IMR-90 (cell line): ENCODE data around the gene KDM1B. TPM values are rescaled to one million over a fixed set of nuclear protein-coding genes. Genes with fewer than 3 reads are reported as not detected.

ENCODE experiments used
- ATAC-seq: fragments of 200-7000 bp; cut with Tn5 transposase; 2 replicates; pipeline ENCODE4 v1.9.1; 2020; ENCODE audit warnings: low read depth, mild to moderate bottlenecking, moderate library complexity
- BruUV-seq: library from RNA; stranded (reverse); fragments of 400-500 nt; replicated peaks from 2 replicates; lab custom pipeline; 2021; lab: Mats Ljungman, UMichigan
- CTCF ChIA-PET: fragments of 300-600 bp; formaldehyde crosslinking; extraction: SDS; loops from one replicate; lab custom pipeline; 2021; ENCODE audit warnings: antibody characterized with exemption; lab: Yijun Ruan, JAX
- POLR2A ChIA-PET: fragments of 300-600 bp; sonication (Branson Sonifier 250); formaldehyde crosslinking; loops from one replicate; lab custom pipeline; 2022; ENCODE audit warnings: antibody characterized with exemption; ENCODE audit not compliant: unreplicated experiment; lab: Charles Lee
- DNase-seq: peaks from one replicate; pipeline ENCODE4 v3.0.0; 2013
- H2AFZ ChIP-seq: replicated peaks from 2 replicates; pipeline ENCODE3; 2013; ENCODE audit warnings: low read length, mild to moderate bottlenecking; ENCODE audit not compliant: poor library complexity
- H2AK5ac ChIP-seq: 2 replicates; pipeline ENCODE4 v1.6.1; 2013; ENCODE audit warnings: low read depth, low read length, inconsistent platforms
- H2AK9ac ChIP-seq: replicated peaks from 2 replicates; pipeline ENCODE3; 2013; ENCODE audit warnings: mild to moderate bottlenecking, low read depth, low read length, moderate library complexity; ENCODE audit not compliant: poor library complexity
- H2BK120ac ChIP-seq: 2 replicates; pipeline ENCODE4 v1.6.1; 2013; ENCODE audit warnings: low read depth, low read length, inconsistent platforms
- H2BK15ac ChIP-seq: 3 replicates; pipeline ENCODE4 v1.6.1; 2013; ENCODE audit warnings: low read depth, low read length, inconsistent platforms
- H2BK20ac ChIP-seq: 2 replicates; pipeline ENCODE4 v1.6.1; 2013; ENCODE audit warnings: low read depth, mild to moderate bottlenecking, inconsistent platforms, low read length, moderate library complexity
- H2BK5ac ChIP-seq: 2 replicates; pipeline ENCODE4 v1.6.1; 2013; ENCODE audit warnings: mild to moderate bottlenecking, low read depth, low read length, inconsistent platforms; ENCODE audit not compliant: poor library complexity, severe bottlenecking
- H3K14ac ChIP-seq: replicated peaks from 2 replicates; pipeline ENCODE4 v1.6.1; 2013; ENCODE audit warnings: low read depth, low read length, inconsistent platforms
- H3K18ac ChIP-seq: 2 replicates; pipeline ENCODE4 v1.6.1; 2013; ENCODE audit warnings: low read depth, low read length, control low read depth
- H3K23ac ChIP-seq: 2 replicates; pipeline ENCODE4 v1.6.1; 2013; ENCODE audit warnings: low read depth, low read length, inconsistent platforms
- H3K27ac ChIP-seq: 2 replicates; pipeline ENCODE4 v1.5.1; 2013; ENCODE audit warnings: mild to moderate bottlenecking, control low read depth, low read length; ENCODE audit not compliant: insufficient read depth
- H3K27me3 ChIP-seq: 2 replicates; pipeline ENCODE4 v1.6.1; 2013; ENCODE audit warnings: low read length; ENCODE audit not compliant: control insufficient read depth, insufficient read depth
- H3K36me3 ChIP-seq: 2 replicates; pipeline ENCODE4 v1.6.1; 2013; ENCODE audit warnings: low read length, mixed read lengths; ENCODE audit not compliant: control insufficient read depth, insufficient read depth
- H3K4ac ChIP-seq: 2 replicates; pipeline ENCODE4 v1.6.1; 2013; ENCODE audit warnings: low read depth, low read length, inconsistent platforms
- H3K4me1 ChIP-seq: 2 replicates; pipeline ENCODE4 v1.6.1; 2013; ENCODE audit warnings: low read length, mixed read lengths; ENCODE audit not compliant: control insufficient read depth, insufficient read depth
- H3K4me2 ChIP-seq: 2 replicates; pipeline ENCODE4 v1.6.1; 2013; ENCODE audit warnings: low read depth, mild to moderate bottlenecking, control low read depth, low read length, moderate library complexity
- H3K4me3 ChIP-seq: 2 replicates; pipeline ENCODE4 v1.5.1; 2013; ENCODE audit warnings: low read depth, mild to moderate bottlenecking, control low read depth, low read length, moderate library complexity; ENCODE audit not compliant: insufficient read depth
- H3K56ac ChIP-seq: 2 replicates; pipeline ENCODE4 v1.6.1; 2013; ENCODE audit warnings: low read length, inconsistent platforms; ENCODE audit not compliant: insufficient read depth; ENCODE audit errors: extremely low read depth
- H3K79me1 ChIP-seq, 2 experiments: 2 replicates each; pipeline ENCODE4 v1.6.1; 2013; ENCODE audit warnings: low read length in 2 of 2, inconsistent platforms in 1 of 2, low read depth in 1 of 2
- H3K9ac ChIP-seq: 2 replicates; pipeline ENCODE4 v1.6.1; 2013; ENCODE audit warnings: low read depth, low read length, control low read depth
- H3K9me1 ChIP-seq: 2 replicates; pipeline ENCODE4 v1.6.1; 2013; ENCODE audit warnings: low read length, inconsistent platforms; ENCODE audit not compliant: insufficient read depth
- H3K9me3 ChIP-seq: 2 replicates; pipeline ENCODE4 v1.6.1; 2013; ENCODE audit warnings: low read length; ENCODE audit not compliant: control insufficient read depth, insufficient read depth
- H4K20me1 ChIP-seq: 2 replicates; pipeline ENCODE4 v1.6.1; 2013; ENCODE audit warnings: low read length, inconsistent platforms; ENCODE audit not compliant: insufficient read depth
- H4K5ac ChIP-seq: 2 replicates; pipeline ENCODE4 v1.6.1; 2013; ENCODE audit warnings: mild to moderate bottlenecking, low read depth, low read length, control low read depth
- H4K8ac ChIP-seq, 2 experiments: 2 replicates each; pipeline ENCODE4 v1.6.1; 2013; ENCODE audit warnings: low read depth in 2 of 2, low read length in 2 of 2, control low read depth in 1 of 2, inconsistent platforms in 1 of 2
- H4K91ac ChIP-seq: 2 replicates; pipeline ENCODE4 v1.6.1; 2013; ENCODE audit warnings: low read depth, low read length, inconsistent platforms; ENCODE audit not compliant: insufficient read depth
- BHLHE40 ChIP-seq: fragments of 150-350 bp; IDR thresholded peaks from 2 replicates; pipeline ENCODE4 v1.6.1; 2016; ENCODE audit warnings: mild to moderate bottlenecking, low read depth, low read length
- CEBPB ChIP-seq: IDR thresholded peaks from 2 replicates; pipeline ENCODE4 v1.6.1; 2012; ENCODE audit warnings: low read depth, low read length, improper control_type of control experiment
- CHD1 ChIP-seq: IDR thresholded peaks from 2 replicates; pipeline ENCODE4 v1.6.1; 2012; ENCODE audit warnings: low read depth, low read length, improper control_type of control experiment
- FOS ChIP-seq: fragments of 150-350 bp; IDR thresholded peaks from 2 replicates; pipeline ENCODE4 v1.6.1; 2016; ENCODE audit warnings: low read depth, low read length
- MAZ ChIP-seq: IDR thresholded peaks from 2 replicates; pipeline ENCODE4 v1.6.1; 2012; ENCODE audit warnings: low read depth, mild to moderate bottlenecking, low read length, improper control_type of control experiment, moderate library complexity, borderline replicate concordance
- MXI1 ChIP-seq: IDR thresholded peaks from 2 replicates; pipeline ENCODE4 v1.6.1; 2012; ENCODE audit warnings: low read depth, mild to moderate bottlenecking, low read length, moderate library complexity, borderline replicate concordance
- NFE2L2 ChIP-seq: fragments of 150-350 bp; IDR thresholded peaks from 2 replicates; pipeline ENCODE4 v1.6.1; 2016; ENCODE audit warnings: low read depth, mild to moderate bottlenecking, low read length
- POLR2A ChIP-seq: IDR thresholded peaks from 2 replicates; pipeline ENCODE4 v1.6.1; 2012; ENCODE audit warnings: mild to moderate bottlenecking, low read depth, low read length
- RAD21 ChIP-seq: IDR thresholded peaks from 2 replicates; pipeline ENCODE4 v1.6.1; 2012; ENCODE audit warnings: low read length, improper control_type of control experiment
- RCOR1 ChIP-seq: IDR thresholded peaks from 2 replicates; pipeline ENCODE4 v1.6.1; 2012; ENCODE audit warnings: mild to moderate bottlenecking, low read length, improper control_type of control experiment; ENCODE audit not compliant: insufficient replicate concordance
- RFX5 ChIP-seq: IDR thresholded peaks from 2 replicates; pipeline ENCODE4 v1.8.0; 2012; ENCODE audit warnings: low read depth, mild to moderate bottlenecking, low read length, moderate library complexity
- SMC3 ChIP-seq: fragments of 150-350 bp; IDR thresholded peaks from 2 replicates; pipeline ENCODE4 v1.6.1; 2016; ENCODE audit warnings: low read depth, mild to moderate bottlenecking, antibody characterized with exemption, low read length, moderate library complexity
- WGBS, 2 experiments: methylation state at CpG; one replicate each; pipeline versions ENCODE4 v1.1.5 to v1.1.7; 2013; ENCODE audit warnings: missing lambda C conversion rate in 2 of 2; ENCODE audit not compliant: insufficient read length in 1 of 2; ENCODE audit errors: extremely low coverage in 2 of 2; 5-methylcytosine and 5-hydroxymethylcytosine counted together
- dilution Hi-C: fragments of 300-500 bp; cut with HindIII; formaldehyde crosslinking; loops from one replicate; pipeline ENCODE4 v1.14.3; 2018; ENCODE audit warnings: low sequenced_read_pairs; ENCODE audit not compliant: unreplicated experiment
- in situ Hi-C: fragments of 300-500 bp; cut with MboI; formaldehyde crosslinking; loops from 3 replicates; pipeline ENCODE4 v1.14.3; 2019; ENCODE audit warnings: low sequenced_read_pairs, inconsistent platforms, mixed read lengths
- intact Hi-C: fragments of 100-400 bp; cut with micrococcal nuclease; formaldehyde crosslinking; loops from 2 replicates; pipeline ENCODE4 v1.10.0; 2022
- polyA plus RNA-seq, 3 experiments: library from polyadenylated mRNA; depleted of rRNA; stranded (reverse); fragments of >200 nt; gene quantifications; 2 replicates each; pipeline ENCODE4 v1.2.3, GENCODE V29; 2012; ENCODE audit warnings: low replicate concordance in 1 of 3
- total RNA-seq: library from RNA; depleted of rRNA; stranded (reverse); fragments of >200 nt; gene quantifications from 2 replicates; pipeline ENCODE4 v1.2.3, GENCODE V29; 2012
- TF ChIP-seq, protein P1 (sequence below): conservative IDR thresholded peaks from 2 replicates; pipeline ENCODE4 v1.5.1; 2012; ENCODE audit warnings: mild to moderate bottlenecking, low read depth, low read length, improper control_type of control experiment
- TF ChIP-seq, protein P2 (sequence below): fragments of 150-350 bp; IDR thresholded peaks from 2 replicates; pipeline ENCODE4 v1.6.1; 2016; ENCODE audit warnings: low read depth, mild to moderate bottlenecking, low read length, moderate library complexity, borderline replicate concordance
- TF ChIP-seq, protein P3 (sequence below): fragments of 150-350 bp; IDR thresholded peaks from 2 replicates; pipeline ENCODE4 v1.6.1; 2017; ENCODE audit warnings: mild to moderate bottlenecking, antibody characterized with exemption, low read length, low read depth

KDM1B gene
- total and polyA plus RNA-seq, 2 of the 4 experiments (the other 2 are of a cell fraction) = 13.2 to 16.7 TPM

DNA sequence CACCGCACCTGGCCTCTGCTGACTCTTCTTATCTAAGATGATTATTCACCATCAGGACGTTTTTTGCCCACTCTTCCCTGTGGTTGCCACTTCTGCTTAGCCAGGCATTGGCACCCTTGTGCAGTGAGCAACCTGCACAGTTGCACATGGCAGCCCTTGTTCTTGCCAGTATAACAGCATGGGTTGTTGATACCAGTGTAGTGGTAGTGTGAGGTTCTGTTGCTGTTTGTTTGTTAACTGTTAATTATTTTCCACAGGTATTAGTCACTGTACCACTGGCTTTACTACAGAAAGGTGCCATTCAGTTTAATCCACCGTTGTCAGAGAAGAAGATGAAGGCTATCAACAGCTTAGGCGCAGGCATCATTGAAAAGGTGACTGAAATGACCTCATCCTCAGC lies 57.0 kb downstream of the KDM1B start:
- Histone ChIP-seq H2AFZ (no peak overlapping the region), H2BK5ac (no peak overlapping the region), H4K20me1 (no peaks in the 10 kb centered on the region), H3K27ac (no peak overlapping the region), H3K4me3 (no peak overlapping the region), H3K36me3 (peaks cover 4% of the 10 kb centered on the region; the same call in 1 of the 2 replicates), H4K5ac (no peak overlapping the region), H3K18ac (no peak overlapping the region), H3K9me1 (peaks cover 6% of the 10 kb centered on the region; the same call in 1 of the 2 replicates), H2AK9ac (no peak overlapping the region), H3K23ac (no peak overlapping the region), H3K9ac (no peak overlapping the region), H2BK15ac (no peak overlapping the region), H3K14ac (no peak overlapping the region), H3K4me1 (peaks cover 9% of the 10 kb centered on the region), H2BK120ac (no peak overlapping the region), H3K79me1 (no peaks in the 10 kb centered on the region), H2BK20ac (no peak overlapping the region), H4K91ac (no peak overlapping the region), H4K8ac (no peak overlapping the region), H2AK5ac (no peak overlapping the region), H3K4ac (no peak overlapping the region), H3K27me3 (no peaks in the 10 kb centered on the region), H3K56ac (no peak overlapping the region), H3K4me2 (no peak overlapping the region), H3K9me3 (no peaks in the 10 kb centered on the region)
- ChIA-PET POLR2A (no interaction called here), CTCF (no interaction called here)
- in situ Hi-C loops (no loop called here), dilution Hi-C loops (no loop called here), intact Hi-C loops (no loop called here)
- no TSS peak for BruUV-seq
- ATAC-seq (no peak), DNase-seq (no peak)
- TF ChIP-seq CHD1 (no peak), BHLHE40 (no peak), MAZ (no peak), MXI1 (no peak), FOS (no peak), RAD21 (no peak), NFE2L2 (no peak), POLR2A (no peak), SMC3 (no peak), RFX5 (no peak), RCOR1 (no peak), CEBPB (no peak)
- TF ChIP-seq, protein P1, sequence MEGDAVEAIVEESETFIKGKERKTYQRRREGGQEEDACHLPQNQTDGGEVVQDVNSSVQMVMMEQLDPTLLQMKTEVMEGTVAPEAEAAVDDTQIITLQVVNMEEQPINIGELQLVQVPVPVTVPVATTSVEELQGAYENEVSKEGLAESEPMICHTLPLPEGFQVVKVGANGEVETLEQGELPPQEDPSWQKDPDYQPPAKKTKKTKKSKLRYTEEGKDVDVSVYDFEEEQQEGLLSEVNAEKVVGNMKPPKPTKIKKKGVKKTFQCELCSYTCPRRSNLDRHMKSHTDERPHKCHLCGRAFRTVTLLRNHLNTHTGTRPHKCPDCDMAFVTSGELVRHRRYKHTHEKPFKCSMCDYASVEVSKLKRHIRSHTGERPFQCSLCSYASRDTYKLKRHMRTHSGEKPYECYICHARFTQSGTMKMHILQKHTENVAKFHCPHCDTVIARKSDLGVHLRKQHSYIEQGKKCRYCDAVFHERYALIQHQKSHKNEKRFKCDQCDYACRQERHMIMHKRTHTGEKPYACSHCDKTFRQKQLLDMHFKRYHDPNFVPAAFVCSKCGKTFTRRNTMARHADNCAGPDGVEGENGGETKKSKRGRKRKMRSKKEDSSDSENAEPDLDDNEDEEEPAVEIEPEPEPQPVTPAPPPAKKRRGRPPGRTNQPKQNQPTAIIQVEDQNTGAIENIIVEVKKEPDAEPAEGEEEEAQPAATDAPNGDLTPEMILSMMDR = no peak
- TF ChIP-seq, protein P2, sequence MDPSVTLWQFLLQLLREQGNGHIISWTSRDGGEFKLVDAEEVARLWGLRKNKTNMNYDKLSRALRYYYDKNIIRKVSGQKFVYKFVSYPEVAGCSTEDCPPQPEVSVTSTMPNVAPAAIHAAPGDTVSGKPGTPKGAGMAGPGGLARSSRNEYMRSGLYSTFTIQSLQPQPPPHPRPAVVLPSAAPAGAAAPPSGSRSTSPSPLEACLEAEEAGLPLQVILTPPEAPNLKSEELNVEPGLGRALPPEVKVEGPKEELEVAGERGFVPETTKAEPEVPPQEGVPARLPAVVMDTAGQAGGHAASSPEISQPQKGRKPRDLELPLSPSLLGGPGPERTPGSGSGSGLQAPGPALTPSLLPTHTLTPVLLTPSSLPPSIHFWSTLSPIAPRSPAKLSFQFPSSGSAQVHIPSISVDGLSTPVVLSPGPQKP = no peak
- TF ChIP-seq, protein P3, sequence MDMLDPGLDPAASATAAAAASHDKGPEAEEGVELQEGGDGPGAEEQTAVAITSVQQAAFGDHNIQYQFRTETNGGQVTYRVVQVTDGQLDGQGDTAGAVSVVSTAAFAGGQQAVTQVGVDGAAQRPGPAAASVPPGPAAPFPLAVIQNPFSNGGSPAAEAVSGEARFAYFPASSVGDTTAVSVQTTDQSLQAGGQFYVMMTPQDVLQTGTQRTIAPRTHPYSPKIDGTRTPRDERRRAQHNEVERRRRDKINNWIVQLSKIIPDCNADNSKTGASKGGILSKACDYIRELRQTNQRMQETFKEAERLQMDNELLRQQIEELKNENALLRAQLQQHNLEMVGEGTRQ = no peak
- WGBS, 2 experiments = 80% methylated on average over 1 of the region's 4 CpGs; no CpG with 5 or more reads in 1 of the 2 experiments
